ENCODE results near the gene TAF4B.

DNA sequence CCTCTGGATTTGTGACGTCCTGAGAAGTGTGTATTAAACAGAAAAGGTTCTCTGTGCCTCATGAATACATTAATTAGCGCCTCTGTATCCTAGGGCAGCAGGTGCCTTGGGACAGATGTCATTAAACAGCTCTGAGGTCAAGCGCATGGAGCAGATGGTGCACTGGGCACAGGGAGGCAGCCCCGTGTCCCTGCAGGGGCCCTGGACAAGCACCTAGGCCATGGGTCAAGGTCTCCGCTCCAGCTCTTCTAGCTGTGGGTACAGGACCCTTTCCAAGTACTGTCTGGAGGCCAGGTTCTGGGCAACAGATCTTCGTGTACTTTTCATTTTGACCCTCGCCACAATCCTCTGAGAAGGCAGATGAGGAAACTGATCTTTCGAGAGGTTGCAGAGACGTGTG, 195.7 kb downstream of the TAF4B start:
- TF ChIP-seq ZNF677 (tag by site-specific recombination; IDR thresholded peaks at IDR 0.05): no peak
- no peak for TF ChIP-seq ZNF341 (tag by site-specific recombination; IDR thresholded peaks at IDR 0.05; ENCODE audit: low read depth)
- no peak for TF ChIP-seq ZNF404 (tag by site-specific recombination; IDR thresholded peaks at IDR 0.05)
- TF ChIP-seq, protein P1, sequence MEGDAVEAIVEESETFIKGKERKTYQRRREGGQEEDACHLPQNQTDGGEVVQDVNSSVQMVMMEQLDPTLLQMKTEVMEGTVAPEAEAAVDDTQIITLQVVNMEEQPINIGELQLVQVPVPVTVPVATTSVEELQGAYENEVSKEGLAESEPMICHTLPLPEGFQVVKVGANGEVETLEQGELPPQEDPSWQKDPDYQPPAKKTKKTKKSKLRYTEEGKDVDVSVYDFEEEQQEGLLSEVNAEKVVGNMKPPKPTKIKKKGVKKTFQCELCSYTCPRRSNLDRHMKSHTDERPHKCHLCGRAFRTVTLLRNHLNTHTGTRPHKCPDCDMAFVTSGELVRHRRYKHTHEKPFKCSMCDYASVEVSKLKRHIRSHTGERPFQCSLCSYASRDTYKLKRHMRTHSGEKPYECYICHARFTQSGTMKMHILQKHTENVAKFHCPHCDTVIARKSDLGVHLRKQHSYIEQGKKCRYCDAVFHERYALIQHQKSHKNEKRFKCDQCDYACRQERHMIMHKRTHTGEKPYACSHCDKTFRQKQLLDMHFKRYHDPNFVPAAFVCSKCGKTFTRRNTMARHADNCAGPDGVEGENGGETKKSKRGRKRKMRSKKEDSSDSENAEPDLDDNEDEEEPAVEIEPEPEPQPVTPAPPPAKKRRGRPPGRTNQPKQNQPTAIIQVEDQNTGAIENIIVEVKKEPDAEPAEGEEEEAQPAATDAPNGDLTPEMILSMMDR (tag by site-specific recombination; IDR thresholded peaks at IDR 0.05): no peak
- TF ChIP-seq, protein P2, sequence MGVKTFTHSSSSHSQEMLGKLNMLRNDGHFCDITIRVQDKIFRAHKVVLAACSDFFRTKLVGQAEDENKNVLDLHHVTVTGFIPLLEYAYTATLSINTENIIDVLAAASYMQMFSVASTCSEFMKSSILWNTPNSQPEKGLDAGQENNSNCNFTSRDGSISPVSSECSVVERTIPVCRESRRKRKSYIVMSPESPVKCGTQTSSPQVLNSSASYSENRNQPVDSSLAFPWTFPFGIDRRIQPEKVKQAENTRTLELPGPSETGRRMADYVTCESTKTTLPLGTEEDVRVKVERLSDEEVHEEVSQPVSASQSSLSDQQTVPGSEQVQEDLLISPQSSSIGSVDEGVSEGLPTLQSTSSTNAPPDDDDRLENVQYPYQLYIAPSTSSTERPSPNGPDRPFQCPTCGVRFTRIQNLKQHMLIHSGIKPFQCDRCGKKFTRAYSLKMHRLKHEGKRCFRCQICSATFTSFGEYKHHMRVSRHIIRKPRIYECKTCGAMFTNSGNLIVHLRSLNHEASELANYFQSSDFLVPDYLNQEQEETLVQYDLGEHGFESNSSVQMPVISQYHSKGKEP (tag by site-specific recombination; IDR thresholded peaks at IDR 0.05): no peak
- no peak for TF ChIP-seq GLI2 (tag by site-specific recombination; IDR thresholded peaks at IDR 0.05; ENCODE audit: borderline replicate concordance, low read depth)
- TF ChIP-seq, protein P3, sequence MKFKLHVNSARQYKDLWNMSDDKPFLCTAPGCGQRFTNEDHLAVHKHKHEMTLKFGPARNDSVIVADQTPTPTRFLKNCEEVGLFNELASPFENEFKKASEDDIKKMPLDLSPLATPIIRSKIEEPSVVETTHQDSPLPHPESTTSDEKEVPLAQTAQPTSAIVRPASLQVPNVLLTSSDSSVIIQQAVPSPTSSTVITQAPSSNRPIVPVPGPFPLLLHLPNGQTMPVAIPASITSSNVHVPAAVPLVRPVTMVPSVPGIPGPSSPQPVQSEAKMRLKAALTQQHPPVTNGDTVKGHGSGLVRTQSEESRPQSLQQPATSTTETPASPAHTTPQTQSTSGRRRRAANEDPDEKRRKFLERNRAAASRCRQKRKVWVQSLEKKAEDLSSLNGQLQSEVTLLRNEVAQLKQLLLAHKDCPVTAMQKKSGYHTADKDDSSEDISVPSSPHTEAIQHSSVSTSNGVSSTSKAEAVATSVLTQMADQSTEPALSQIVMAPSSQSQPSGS (tag by site-specific recombination; IDR thresholded peaks at IDR 0.05; ENCODE audit: low read depth): no peak
- TF ChIP-seq ZNF571 (tag by site-specific recombination; IDR thresholded peaks at IDR 0.05): no peak
- no peak for TF ChIP-seq ZNF76 (tag by site-specific recombination; IDR thresholded peaks at IDR 0.05; ENCODE audit: borderline replicate concordance, low read depth)

Data from HEK293 (cell line).